SK-N-SH (cell line): Measurements from ENCODE around the gene FUT6.

Experiments
- CTCF ChIP-seq: fragments of 200-600 bp; sonication (generic); IDR thresholded peaks from 2 replicates; pipeline ENCODE4 v1.6.1; 2017; ENCODE audit warnings: antibody characterized with exemption, mild to moderate bottlenecking, moderate library complexity
- EZH2phosphoT487 ChIP-seq: fragments of 200-600 bp; sonication (generic); IDR thresholded peaks from 2 replicates; pipeline ENCODE4 v1.6.1; 2017; ENCODE audit warnings: low read depth, mixed run types, mild to moderate bottlenecking, antibody characterized with exemption, moderate library complexity, borderline replicate concordance
- FOXM1 ChIP-seq: IDR thresholded peaks from 2 replicates; pipeline ENCODE4 v1.4.0; 2012; ENCODE audit warnings: low read depth, mild to moderate bottlenecking
- MEF2A ChIP-seq: IDR thresholded peaks from 2 replicates; pipeline ENCODE4 v1.4.0; 2012; ENCODE audit warnings: low read depth, borderline replicate concordance
- POLR2AphosphoS5 ChIP-seq: IDR thresholded peaks from 2 replicates; pipeline ENCODE4 v1.6.1; 2012; ENCODE audit warnings: low read depth, low read length
- RAD21 ChIP-seq: IDR thresholded peaks from 2 replicates; pipeline ENCODE4 v1.6.1; 2012; ENCODE audit warnings: mild to moderate bottlenecking, low read length
- TAF1 ChIP-seq: IDR thresholded peaks from 2 replicates; pipeline ENCODE4 v1.6.1; 2012; ENCODE audit warnings: low read depth, mild to moderate bottlenecking, low read length, moderate library complexity, borderline replicate concordance
- TEAD4 ChIP-seq: IDR thresholded peaks from 2 replicates; pipeline ENCODE4 v1.4.0; 2012; ENCODE audit warnings: mild to moderate bottlenecking, borderline replicate concordance; ENCODE audit not compliant: insufficient read depth
- YY1 ChIP-seq: IDR thresholded peaks from 2 replicates; pipeline ENCODE4 v1.4.0; 2012; ENCODE audit warnings: low read depth, mild to moderate bottlenecking
- TF ChIP-seq, protein P1 (sequence below): IDR thresholded peaks from 2 replicates; pipeline ENCODE4 v1.4.0; 2012; ENCODE audit warnings: low read depth, borderline replicate concordance

DNA sequence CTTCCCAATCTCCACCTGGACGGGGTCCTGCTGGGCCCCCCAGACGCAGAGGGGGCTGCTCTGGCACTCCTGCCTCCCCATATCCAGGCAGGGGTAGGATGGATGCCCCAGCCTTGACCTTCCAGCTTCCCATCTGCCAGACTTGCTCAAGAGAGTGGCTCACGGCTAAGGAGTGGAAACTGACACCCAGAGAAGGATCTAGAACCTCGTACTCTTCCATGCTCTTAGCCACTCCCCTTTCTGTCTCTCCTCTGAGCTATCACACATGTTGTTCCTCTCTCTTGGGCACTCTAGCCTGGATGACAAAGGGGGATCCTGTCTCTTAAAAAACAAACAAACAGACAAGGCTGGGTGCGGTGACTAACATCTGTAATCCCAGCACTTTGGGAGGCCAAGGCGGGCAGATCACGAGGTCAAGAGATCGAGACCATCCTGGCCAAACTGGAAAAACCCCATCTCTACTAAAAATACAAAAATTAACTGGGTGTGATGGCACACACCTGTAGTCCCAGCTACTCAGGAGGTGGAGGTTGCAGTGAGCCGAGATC is 43.0 kb upstream of the FUT6 start:
- TF ChIP-seq CTCF (no peak), YY1 (no peak), TEAD4 (no peak), MEF2A (no peak), POLR2AphosphoS5 (no peak), FOXM1 (no peak), TAF1 (no peak), EZH2phosphoT487 (no peak), RAD21 (no peak)
- TF ChIP-seq, protein P1, sequence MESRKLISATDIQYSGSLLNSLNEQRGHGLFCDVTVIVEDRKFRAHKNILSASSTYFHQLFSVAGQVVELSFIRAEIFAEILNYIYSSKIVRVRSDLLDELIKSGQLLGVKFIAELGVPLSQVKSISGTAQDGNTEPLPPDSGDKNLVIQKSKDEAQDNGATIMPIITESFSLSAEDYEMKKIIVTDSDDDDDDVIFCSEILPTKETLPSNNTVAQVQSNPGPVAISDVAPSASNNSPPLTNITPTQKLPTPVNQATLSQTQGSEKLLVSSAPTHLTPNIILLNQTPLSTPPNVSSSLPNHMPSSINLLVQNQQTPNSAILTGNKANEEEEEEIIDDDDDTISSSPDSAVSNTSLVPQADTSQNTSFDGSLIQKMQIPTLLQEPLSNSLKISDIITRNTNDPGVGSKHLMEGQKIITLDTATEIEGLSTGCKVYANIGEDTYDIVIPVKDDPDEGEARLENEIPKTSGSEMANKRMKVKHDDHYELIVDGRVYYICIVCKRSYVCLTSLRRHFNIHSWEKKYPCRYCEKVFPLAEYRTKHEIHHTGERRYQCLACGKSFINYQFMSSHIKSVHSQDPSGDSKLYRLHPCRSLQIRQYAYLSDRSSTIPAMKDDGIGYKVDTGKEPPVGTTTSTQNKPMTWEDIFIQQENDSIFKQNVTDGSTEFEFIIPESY, result no peak
